Measurements from ENCODE around the gene ZG16B. TPM values are rescaled to one million over a fixed set of nuclear protein-coding genes. Genes with fewer than 3 reads are reported as not detected.

The ZG16B gene
- total and polyA plus RNA-seq, 2 of the 8 experiments (the other 6 are each of a cell fraction or from before 2014, with no cell fraction given): 0.11 TPM; not detected in 1

DNA sequence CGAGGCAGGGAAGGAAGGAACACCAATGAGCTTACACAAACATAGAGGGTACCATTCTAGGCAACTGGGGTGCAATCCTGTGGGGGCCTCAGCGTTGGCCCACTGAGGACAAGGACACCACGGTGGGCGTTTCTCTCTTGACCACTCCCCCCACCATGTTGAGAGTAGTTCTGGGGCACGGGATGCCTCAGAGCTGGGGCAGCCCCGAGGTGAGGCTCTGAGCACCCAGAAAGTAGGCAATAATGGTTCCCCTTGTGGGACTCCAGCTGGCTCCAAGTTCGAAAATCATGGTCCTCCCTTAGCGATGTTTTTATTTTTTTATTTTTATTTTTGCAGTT, 8.0 kb upstream of the ZG16B start (continued):
- no peak for TF ChIP-seq NRF1 (IDR thresholded peaks at IDR 0.05; ENCODE audit: low read depth, low read length)
- TF ChIP-seq BCL11A (IDR thresholded peaks at IDR 0.05; ENCODE audit: low read depth in 2 of 2, low read length in 2 of 2): no peak

Data from H1 (cell line).